IPS-20b (cell line): ENCODE results near the gene GJB5.

ENCODE experiments used
- H3K27ac ChIP-seq: one replicate; pipeline ENCODE4 v1.5.1; 2013; ENCODE audit warnings: low read length
- H3K27me3 ChIP-seq: 2 replicates; pipeline ENCODE4 v1.6.1; 2013; ENCODE audit warnings: mild to moderate bottlenecking, low read length, inconsistent platforms; ENCODE audit not compliant: insufficient read depth
- H3K36me3 ChIP-seq: 2 replicates; pipeline ENCODE4 v1.6.1; 2013; ENCODE audit warnings: low read depth, mild to moderate bottlenecking, inconsistent platforms, low read length, moderate library complexity; ENCODE audit not compliant: insufficient read depth
- H3K4me1 ChIP-seq: 2 replicates; pipeline ENCODE4 v1.6.1; 2013; ENCODE audit warnings: mild to moderate bottlenecking, control low read depth, inconsistent platforms, low read length, moderate library complexity; ENCODE audit not compliant: insufficient read depth
- H3K4me3 ChIP-seq: 2 replicates; pipeline ENCODE4 v1.5.1; 2013; ENCODE audit warnings: mild to moderate bottlenecking, low read length, inconsistent platforms
- H3K9ac ChIP-seq: 2 replicates; pipeline ENCODE4 v1.6.1; 2013; ENCODE audit warnings: low read depth, mild to moderate bottlenecking, inconsistent platforms, low read length, moderate library complexity
- H3K9me3 ChIP-seq: 2 replicates; pipeline ENCODE4 v1.6.1; 2013; ENCODE audit warnings: mild to moderate bottlenecking, low read depth, low read length, inconsistent platforms; ENCODE audit not compliant: insufficient read depth

The GJB5 gene

DNA sequence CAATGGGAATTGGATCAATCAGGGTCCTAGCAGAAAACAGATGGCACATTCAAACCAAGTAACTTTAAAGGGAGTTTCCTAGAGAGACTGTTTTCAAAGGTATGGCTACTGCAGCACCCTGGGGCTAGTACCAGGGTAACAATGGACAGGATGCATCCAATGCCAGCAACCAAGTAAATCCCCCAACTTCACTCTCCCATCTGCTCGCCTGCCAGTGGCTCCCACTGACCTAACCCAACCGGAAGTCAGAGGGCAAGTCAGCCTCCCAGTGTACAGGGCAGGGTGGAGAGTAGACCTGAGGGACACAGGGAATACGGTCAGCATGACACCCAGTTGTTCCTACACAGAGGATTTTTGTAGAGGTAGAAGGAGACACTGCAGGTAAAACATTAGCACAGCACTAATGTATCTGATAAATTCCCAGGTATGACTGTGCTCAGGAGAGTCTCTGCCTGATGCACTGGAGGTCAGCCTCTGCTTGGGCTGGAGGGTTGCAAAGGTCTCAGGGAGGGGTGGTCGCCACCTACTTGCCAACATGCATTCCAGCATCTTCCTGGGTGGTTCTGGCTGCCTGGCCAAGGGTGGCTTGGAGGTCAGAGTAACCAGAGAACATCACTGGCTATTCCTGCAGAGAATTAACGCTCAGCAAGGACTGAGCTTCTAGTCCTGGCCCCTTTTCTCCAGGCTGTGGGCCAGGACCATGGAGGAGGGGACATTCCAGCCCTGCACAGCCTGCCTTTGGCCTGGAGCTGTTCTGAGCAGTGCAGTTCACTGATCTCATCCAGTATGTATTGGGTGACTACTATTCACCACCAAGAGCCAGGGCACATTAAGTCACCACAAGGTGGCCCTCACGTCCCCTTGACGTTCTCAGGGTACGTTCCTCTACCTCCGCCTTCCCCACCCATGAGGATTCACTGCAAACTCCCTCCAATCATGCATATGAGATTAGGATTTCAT is 32.9 kb downstream of the GJB5 start:
- Histone ChIP-seq H3K9me3 (no peaks in the 10 kb centered on the region), H3K27ac (no peak overlapping the region), H3K36me3 (no peaks in the 10 kb centered on the region), H3K4me3 (no peak overlapping the region), H3K9ac (no peak overlapping the region), H3K27me3 (peaks cover 22% of the 10 kb centered on the region), H3K4me1 (no peaks in the 10 kb centered on the region)

DNA sequence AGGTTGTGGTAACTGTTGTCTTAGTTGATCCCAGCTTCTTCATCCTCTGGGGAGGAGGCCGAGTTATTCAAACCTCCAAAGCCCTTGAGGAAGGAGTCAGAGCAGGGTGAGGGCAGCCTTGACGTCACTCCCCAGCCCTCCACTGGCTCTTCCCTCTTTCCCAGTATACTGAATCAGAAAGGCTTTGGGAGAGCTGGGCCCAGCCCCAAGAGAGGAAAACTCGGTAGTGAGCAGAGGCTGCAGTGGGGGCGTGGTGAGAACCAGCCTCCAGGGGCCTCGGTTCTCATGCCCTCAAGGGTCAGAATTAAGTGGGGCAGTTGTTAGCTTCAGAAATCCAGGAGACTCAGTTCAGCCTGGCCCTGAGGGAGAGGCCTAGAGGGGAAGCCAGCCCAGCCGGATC is 36.1 kb downstream of the GJB5 start:
- peaks cover 28% of the 10 kb centered on the region for H3K27me3 ChIP-seq
- H3K36me3 ChIP-seq = no peaks in the 10 kb centered on the region
- H3K9ac ChIP-seq = no peak overlapping the region
- H3K9me3 ChIP-seq = no peaks in the 10 kb centered on the region
- no peak overlapping the region for H3K27ac ChIP-seq
- H3K4me3 ChIP-seq = no peak overlapping the region
- no peaks in the 10 kb centered on the region for H3K4me1 ChIP-seq

DNA sequence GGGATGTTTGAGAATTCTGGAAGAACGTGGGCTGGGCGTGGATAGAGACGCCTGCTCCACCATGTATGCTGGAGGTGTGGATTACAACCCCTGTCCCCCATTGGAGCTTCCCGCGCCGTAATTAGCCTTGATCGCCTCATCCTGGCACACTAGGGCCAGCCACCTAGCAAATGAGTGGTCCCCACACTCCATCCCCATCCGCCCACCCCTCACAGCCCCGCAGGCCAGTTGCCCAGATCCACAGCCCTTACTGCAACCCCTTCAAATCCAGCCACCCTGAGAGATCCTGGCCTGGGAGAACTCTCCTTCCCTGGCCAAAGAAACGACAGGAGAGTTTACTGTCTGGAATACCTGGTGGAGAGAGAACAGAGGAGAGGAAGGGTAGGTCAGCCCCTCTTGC is 37.6 kb downstream of the GJB5 start:
- Histone ChIP-seq H3K27ac (no peak overlapping the region), H3K9me3 (no peaks in the 10 kb centered on the region), H3K27me3 (peaks cover 28% of the 10 kb centered on the region), H3K9ac (no peak overlapping the region), H3K36me3 (no peaks in the 10 kb centered on the region), H3K4me1 (peaks cover 2% of the 10 kb centered on the region; the same call in 1 of the 2 replicates), H3K4me3 (peak overlapping the region; percentile 62)

- Histone ChIP-seq H3K27me3 (peaks cover 28% of the 10 kb centered on the region), H3K36me3 (no peaks in the 10 kb centered on the region), H3K9ac (no peak within 1 kb of the TSS; the same call in 1 of the 2 replicates), H3K27ac (no peak within 1 kb of the TSS), H3K4me1 (peaks cover 2% of the 10 kb centered on the region; the same call in 1 of the 2 replicates), H3K4me3 (peak within 1 kb of the TSS; percentile 62), H3K9me3 (no peaks in the 10 kb centered on the region)
Measured at GRCh38 chr1:34792868-34793727, 38.3 kb downstream of the GJB5 start, which contains the start of gene GJA4. GJA4 (plus strand) TSS chr1:34792999; CDS start chr1:34794214, 1,215 bp downstream.

GRCh38 chr1:34794001-34794789 is 39.3 kb downstream of the GJB5 start:
- no peak overlapping the region for H3K9ac ChIP-seq
- H3K36me3 ChIP-seq = no peaks in the 10 kb centered on the region
- no peak overlapping the region for H3K27ac ChIP-seq
- H3K4me1 ChIP-seq = peaks cover 2% of the 10 kb centered on the region; the same call in 1 of the 2 replicates
- H3K4me3 ChIP-seq = peak overlapping the region; percentile 62; the same call in 1 of the 2 replicates
- peaks cover 28% of the 10 kb centered on the region for H3K27me3 ChIP-seq
- no peaks in the 10 kb centered on the region for H3K9me3 ChIP-seq

DNA sequence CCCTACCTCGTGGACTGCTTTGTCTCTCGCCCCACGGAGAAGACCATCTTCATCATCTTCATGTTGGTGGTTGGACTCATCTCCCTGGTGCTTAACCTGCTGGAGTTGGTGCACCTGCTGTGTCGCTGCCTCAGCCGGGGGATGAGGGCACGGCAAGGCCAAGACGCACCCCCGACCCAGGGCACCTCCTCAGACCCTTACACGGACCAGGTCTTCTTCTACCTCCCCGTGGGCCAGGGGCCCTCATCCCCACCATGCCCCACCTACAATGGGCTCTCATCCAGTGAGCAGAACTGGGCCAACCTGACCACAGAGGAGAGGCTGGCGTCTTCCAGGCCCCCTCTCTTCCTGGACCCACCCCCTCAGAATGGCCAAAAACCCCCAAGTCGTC is 39.9 kb downstream of the GJB5 start:
- peaks cover 28% of the 10 kb centered on the region for H3K27me3 ChIP-seq
- no peaks in the 10 kb centered on the region for H3K36me3 ChIP-seq
- H3K9ac ChIP-seq = no peak overlapping the region
- peaks cover 2% of the 10 kb centered on the region; the same call in 1 of the 2 replicates for H3K4me1 ChIP-seq
- H3K9me3 ChIP-seq = no peaks in the 10 kb centered on the region
- H3K27ac ChIP-seq = no peak overlapping the region
- no peak overlapping the region for H3K4me3 ChIP-seq

DNA sequence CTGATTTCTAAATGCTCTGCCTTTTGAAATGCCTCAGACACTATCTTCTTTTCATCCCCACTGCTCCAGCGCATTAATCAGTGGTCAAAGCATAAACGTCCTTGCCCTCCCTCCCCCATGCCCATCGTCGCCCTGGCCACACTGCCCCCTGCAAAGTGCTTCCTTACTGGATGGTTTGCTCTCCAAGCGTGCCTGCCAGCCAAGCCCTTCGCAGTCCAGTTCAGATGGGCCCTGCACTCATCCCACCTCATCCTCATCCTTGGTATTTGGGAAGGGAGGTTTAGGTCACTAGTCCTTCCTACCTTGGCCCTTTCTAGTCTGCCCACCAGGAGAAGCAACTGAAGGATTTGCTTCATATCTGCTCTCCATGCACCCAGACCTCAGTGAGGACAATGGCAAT is 41.1 kb downstream of the GJB5 start:
- Histone ChIP-seq H3K36me3 (no peaks in the 10 kb centered on the region), H3K4me1 (peaks cover 2% of the 10 kb centered on the region; the same call in 1 of the 2 replicates), H3K9me3 (no peaks in the 10 kb centered on the region), H3K27ac (no peak overlapping the region), H3K4me3 (no peak overlapping the region; the same call in 1 of the 2 replicates), H3K9ac (no peak overlapping the region), H3K27me3 (peaks cover 28% of the 10 kb centered on the region)

GRCh38 chr1:34796990-34797389 is 42.1 kb downstream of the GJB5 start:
- Histone ChIP-seq H3K9ac (peak overlapping the region; percentile 1; the same call in 1 of the 2 replicates), H3K27me3 (peaks cover 21% of the 10 kb centered on the region), H3K9me3 (no peaks in the 10 kb centered on the region), H3K4me1 (peaks cover 2% of the 10 kb centered on the region; the same call in 1 of the 2 replicates), H3K4me3 (no peak overlapping the region), H3K36me3 (no peaks in the 10 kb centered on the region), H3K27ac (no peak overlapping the region)

DNA sequence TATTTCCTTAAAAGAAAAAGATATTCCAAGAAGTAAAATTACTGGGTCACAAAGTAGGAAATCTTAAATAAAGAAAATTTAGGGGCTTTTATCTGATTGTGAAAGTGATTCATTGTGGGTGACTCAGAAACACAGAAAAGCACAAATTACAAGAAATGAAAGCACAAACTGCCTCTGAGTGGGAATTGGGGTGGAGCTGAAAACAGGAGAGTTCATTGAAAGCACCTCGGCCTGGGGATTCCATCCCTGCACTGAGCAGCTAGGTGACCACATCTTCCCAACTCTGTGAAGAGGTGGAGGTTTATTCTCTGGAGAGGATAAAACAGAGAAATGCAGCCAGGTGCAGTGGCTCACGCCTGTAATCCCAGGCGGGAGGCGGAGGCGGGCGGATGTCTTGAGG is 45.4 kb downstream of the GJB5 start:
- H3K27me3 ChIP-seq = no peaks in the 10 kb centered on the region; the same call in 1 of the 2 replicates
- H3K36me3 ChIP-seq = no peaks in the 10 kb centered on the region
- no peak overlapping the region for H3K4me3 ChIP-seq
- H3K4me1 ChIP-seq = peaks cover 2% of the 10 kb centered on the region; the same call in 1 of the 2 replicates
- no peak overlapping the region for H3K9ac ChIP-seq
- H3K9me3 ChIP-seq = peaks cover 4% of the 10 kb centered on the region; the same call in 1 of the 2 replicates
- H3K27ac ChIP-seq = no peak overlapping the region

- H3K4me3 ChIP-seq = no peak overlapping the region
- no peak overlapping the region for H3K27ac ChIP-seq
- no peaks in the 10 kb centered on the region for H3K36me3 ChIP-seq
- H3K4me1 ChIP-seq = no peaks in the 10 kb centered on the region
- H3K27me3 ChIP-seq = no peaks in the 10 kb centered on the region
- no peak overlapping the region for H3K9ac ChIP-seq
- H3K9me3 ChIP-seq = peaks cover 4% of the 10 kb centered on the region; the same call in 1 of the 2 replicates
Measured at GRCh38 chr1:34803770-34804169, 48.9 kb downstream of the GJB5 start.

- Histone ChIP-seq H3K4me1 (no peaks in the 10 kb centered on the region), H3K9ac (no peak overlapping the region), H3K4me3 (no peak overlapping the region), H3K27ac (no peak overlapping the region), H3K36me3 (no peaks in the 10 kb centered on the region), H3K9me3 (peaks cover 4% of the 10 kb centered on the region; the same call in 1 of the 2 replicates), H3K27me3 (no peaks in the 10 kb centered on the region)
Measured at GRCh38 chr1:34806396-34806795, 51.5 kb downstream of the GJB5 start.
